Erythroblast (primary cell): Measurements from ENCODE around the gene NOS1AP.

Source experiments
- DNase-seq, 2 experiments: peaks; one replicate each; lab custom pipeline; 2025; lab: John Stamatoyannopoulos, UW
- GATA1 ChIP-seq: IDR thresholded peaks from 2 replicates; pipeline ENCODE4 v1.6.1; 2011; ENCODE audit warnings: low read depth, mild to moderate bottlenecking, control low read depth, low read length, moderate library complexity
- POLR2A ChIP-seq: IDR thresholded peaks from 2 replicates; pipeline ENCODE4 v1.6.1; 2011; ENCODE audit warnings: mild to moderate bottlenecking, low read length

The NOS1AP gene

DNA sequence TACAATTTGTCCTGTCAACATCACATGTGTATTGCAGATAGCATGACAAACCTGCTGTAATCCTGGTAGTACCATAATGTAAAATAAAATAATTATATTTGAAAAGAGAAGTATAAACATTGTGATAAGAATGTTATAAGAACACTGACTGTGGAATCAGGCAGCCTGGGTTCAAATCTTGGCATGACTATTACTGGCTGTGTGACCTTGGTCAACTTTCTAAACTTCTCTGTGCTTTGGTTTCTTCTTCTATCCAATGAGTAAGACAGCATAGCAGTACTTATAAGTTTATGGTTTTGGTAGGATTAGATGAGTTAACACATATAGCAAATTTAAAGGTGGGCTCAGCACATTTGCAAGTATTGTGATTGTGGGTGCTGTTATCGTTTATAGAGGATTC lies 147.1 kb downstream of the NOS1AP start:
- DNase-seq = no peak
- TF ChIP-seq GATA1 (no peak), POLR2A (no peak)

DNA sequence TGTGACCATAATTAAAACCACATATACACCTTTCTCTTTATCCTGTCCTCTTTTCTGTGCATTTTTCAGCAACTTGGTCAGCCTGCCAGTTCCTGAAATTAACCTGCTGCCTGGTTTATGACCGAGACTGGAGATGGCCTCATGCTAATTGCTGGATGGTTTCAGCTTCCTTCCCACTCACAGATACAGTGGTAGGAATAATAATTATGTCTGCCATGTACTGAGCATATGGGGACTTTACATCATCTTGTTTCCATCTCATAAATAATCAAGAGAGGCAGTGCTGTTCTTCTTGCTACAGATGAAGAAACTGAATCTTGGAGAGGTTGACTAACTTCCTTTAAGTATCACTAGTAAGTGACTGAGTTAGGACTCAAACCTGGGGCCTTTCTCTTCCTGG lies 148.2 kb downstream of the NOS1AP start:
- TF ChIP-seq POLR2A (no peak), GATA1 (no peak)
- DNase-seq = no peak

DNA sequence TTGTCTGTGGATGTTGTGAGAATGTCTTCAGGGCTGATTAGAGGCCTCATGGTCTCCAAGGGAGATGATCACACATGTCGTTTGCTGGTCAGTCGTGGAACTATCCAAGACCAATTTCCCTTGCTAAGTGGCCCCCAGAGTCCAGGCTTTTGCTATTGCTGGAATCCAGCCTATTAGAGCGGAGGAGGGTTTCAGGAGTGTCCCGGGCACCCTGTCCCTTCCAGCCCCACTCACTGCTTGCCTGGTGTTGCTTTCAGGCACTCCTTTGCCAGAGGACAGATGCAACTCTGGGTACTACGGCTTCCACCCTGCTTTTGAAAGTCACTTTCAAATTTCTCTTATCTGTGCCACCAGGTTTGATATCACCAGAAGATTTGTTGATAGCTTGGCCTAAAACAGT lies 149.1 kb downstream of the NOS1AP start:
- TF ChIP-seq POLR2A = no peak
- no peak for TF ChIP-seq GATA1
- peak in 1 of 2 experiments; percentile 4 for DNase-seq

DNA sequence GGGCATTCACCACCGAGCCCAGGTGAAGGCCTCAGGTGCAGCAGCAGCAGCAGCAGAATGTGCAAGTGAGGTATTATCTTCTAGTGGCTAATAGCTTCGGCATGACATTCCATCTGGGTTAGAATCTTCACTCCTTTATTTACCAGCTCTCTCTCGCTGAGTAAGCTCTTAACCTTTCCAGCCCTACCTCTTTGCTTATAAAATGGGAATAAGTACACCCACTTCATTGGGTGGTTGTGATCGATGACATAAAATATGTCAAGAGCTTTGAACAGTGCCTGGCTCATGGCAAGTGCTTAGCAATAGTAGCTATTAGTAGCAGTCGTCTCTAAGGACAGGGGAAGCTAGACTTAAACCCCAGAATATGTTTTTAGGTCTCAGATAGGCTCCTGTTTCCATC lies 149.5 kb downstream of the NOS1AP start:
- no peak for TF ChIP-seq GATA1
- no peak for TF ChIP-seq POLR2A
- no peak for DNase-seq

DNA sequence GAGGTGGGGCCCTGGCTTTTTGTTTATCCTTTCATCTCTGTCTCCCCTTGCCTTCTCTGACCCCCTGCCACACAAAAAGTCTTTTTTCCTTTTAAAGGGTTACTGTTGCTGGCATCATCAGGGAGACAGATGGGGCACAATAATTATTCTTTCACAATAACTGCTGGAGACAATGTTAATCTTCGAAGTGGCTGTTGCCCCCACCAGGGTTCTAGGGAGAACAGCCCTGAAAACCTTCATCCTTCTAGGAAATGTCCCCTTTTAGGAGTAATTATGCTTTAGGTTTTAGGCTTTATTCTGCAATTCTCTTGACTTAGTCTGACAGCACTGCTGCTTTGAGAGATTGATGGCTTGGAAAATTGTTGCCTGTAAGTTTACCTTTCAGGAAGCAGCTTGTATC lies 150.0 kb downstream of the NOS1AP start:
- TF ChIP-seq GATA1 (no peak), POLR2A (no peak)
- DNase-seq = no peak

DNA sequence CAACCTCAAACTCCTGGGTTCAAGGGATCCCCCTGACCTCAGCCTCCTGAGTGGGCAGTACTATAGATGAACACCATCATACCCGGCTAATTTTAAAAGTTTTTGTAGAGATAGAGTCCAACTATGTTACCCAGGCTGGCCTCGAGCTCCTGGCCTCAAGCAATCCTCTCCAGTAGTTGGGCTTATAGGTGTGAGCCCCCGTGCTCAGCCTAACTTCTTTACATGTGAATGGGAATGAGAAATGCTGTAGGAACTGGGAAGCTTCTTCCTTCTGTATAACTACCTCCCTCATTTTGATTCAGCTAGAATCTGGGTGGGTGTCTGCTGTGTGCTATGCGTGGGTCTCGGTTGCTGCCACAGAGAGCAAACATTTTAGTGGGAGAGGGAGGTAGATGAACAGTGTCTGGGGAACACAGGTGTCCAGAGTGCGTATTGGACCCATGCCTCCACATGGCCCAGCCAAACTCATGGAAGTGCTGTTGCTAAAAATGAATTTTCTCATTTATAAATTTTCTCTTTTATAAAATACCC lies 150.6 kb downstream of the NOS1AP start:
- no peak for TF ChIP-seq POLR2A
- no peak for TF ChIP-seq GATA1
- no peak for DNase-seq

DNA sequence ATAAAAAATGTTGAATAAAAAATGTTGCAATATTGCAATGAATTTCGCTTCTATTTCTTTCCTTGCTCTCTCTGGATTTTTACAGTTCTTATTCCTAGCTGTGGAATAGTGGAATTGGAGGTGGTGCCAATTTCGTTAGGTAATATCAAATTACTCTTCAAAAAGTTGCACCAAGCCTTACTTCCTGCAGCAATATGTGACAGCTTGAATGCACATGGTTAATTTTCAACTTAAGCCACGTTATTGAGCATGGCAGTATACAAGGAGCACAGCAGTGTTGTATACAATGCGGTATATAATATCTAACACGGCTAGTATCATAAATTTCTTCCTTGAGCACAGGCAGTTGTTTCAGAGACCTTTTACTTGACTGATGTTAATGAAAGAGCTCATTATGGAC lies 152.5 kb downstream of the NOS1AP start:
- DNase-seq = no peak
- TF ChIP-seq POLR2A = no peak
- no peak for TF ChIP-seq GATA1

DNA sequence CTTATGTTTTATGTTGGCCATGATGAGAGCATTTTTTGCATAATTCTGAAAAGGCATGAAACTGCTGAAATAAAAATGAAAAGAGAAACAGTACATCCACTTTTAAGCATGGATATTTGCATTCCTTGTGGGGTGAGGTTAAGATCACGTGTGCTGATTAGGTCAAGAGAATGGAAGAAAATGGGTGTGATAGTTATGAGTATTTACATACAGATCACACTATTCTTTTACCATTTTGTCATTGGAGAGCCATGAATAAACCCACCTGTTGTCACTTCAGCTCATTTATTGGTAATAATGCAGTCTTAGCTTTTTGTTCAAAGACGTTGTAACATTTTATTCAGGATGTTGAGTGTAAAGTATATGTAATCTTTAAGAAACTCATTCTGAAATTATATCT lies 153.2 kb downstream of the NOS1AP start:
- no peak for DNase-seq
- no peak for TF ChIP-seq GATA1
- TF ChIP-seq POLR2A = no peak

DNA sequence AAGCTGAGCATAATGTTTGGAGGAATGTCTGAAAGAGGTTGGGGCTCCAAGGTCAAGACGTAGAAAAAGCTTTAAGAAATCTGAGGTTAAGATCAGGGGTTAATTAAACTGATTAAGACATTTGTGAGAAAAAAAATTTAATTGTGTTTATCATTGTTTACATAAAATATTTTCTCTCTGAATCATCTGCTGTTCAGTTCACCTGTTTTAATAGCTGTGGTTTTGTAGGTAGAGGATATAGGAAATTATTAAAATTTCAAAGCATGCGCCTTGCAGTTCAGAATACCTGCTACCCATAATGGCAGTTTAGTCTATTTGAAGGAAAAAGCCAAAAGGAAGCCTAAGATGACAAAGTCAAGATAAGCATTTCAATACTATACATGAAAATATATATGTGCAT lies 154.0 kb downstream of the NOS1AP start:
- TF ChIP-seq GATA1 = no peak
- no peak for TF ChIP-seq POLR2A
- DNase-seq = no peak

DNA sequence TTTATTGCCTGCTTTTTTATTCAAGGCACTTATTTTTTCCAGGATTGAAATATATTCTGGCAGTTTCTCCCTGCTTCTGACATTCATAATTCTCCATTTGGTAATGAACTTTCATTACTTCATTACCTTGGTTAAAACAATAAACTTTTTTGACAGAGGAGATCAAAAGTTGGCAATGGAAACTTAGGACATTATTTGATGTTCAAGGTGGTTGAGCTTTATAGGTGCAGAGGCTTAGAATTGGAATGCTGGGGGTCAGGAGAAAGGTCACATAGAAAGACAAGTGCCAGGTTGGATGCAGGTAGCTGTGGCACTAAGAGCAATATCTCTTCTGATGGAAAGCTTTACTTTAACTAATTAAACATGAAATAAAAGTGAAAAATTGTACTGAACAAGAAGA lies 154.8 kb downstream of the NOS1AP start:
- TF ChIP-seq GATA1 (no peak), POLR2A (no peak)
- DNase-seq = no peak

DNA sequence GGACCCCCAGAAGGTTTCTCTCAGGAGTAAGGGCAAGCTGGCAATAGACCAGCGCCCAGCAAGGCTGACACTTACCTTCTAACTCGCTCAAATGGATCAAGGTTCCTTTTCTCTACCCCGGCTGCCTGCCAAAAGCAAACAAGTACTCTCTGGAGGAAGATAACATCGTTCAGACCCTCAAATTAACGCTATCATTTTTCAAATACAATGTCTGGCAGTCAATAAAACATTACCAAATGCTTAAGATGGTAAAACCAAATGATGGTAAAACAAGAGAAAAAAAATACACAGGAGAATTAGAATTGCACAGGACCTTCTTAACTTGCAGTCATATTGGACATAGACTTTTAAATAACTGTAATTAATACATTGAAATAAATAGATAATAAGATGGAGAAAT lies 159.1 kb downstream of the NOS1AP start:
- no peak for DNase-seq
- TF ChIP-seq POLR2A (no peak), GATA1 (no peak)

DNA sequence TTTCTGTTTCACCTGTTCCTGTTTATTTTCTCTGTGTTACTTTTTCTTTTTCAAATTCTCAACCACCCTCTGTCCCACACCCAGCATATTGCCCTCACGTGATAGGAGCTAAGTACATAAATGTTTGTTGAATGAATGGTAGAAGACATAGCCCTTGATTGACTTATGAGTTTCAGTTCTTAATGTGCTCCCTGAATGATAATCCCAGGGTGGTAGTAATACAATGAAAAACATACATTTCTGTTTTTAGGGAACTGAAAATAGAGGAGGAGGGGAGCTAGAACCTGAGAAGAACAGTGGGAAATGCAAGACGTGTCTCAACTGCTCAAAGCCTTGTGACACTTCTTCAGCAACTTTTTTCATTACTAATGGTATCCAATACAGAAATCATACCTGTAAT lies 160.1 kb downstream of the NOS1AP start:
- no peak for DNase-seq
- TF ChIP-seq GATA1 (no peak), POLR2A (no peak)

DNA sequence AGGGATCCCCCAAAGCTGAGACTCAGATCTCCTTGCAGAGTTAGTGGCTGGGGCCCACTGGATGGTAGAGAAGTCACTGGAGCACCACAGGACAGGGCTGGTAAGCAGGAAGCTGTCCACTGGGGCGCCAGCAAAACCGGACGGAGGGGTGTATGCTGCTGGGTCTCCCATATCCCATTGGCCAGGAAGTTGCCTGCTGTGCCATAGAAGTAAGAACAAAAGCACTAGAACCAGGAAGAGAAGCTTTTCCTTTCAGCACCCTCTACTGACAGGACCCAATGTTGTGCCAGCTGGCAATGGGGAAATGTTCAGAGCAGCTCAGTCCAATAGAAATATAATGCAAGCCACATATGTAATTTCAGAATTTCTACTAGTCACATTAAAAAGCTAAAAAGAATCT lies 160.6 kb downstream of the NOS1AP start:
- TF ChIP-seq POLR2A = no peak
- DNase-seq = no peak

DNA sequence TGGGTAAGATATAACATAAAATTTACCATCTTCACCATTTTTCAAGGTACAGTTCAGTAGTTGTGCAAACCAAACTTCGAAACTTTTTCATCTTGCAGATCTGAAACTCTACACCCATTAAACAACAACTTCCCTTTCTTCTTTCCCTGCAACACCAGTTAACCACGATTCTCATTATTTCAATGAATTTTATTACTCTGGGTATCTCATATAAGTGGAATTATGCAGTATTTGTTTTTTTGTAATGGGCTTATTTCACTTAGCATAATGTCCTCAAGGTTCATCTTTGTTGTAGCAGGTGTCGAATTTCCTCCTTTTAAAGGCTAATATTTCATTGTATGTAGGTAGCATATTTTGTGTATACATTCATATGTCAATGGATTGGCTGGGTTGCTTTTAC lies 161.0 kb downstream of the NOS1AP start:
- TF ChIP-seq POLR2A = no peak
- TF ChIP-seq GATA1 = no peak
- no peak for DNase-seq

DNA sequence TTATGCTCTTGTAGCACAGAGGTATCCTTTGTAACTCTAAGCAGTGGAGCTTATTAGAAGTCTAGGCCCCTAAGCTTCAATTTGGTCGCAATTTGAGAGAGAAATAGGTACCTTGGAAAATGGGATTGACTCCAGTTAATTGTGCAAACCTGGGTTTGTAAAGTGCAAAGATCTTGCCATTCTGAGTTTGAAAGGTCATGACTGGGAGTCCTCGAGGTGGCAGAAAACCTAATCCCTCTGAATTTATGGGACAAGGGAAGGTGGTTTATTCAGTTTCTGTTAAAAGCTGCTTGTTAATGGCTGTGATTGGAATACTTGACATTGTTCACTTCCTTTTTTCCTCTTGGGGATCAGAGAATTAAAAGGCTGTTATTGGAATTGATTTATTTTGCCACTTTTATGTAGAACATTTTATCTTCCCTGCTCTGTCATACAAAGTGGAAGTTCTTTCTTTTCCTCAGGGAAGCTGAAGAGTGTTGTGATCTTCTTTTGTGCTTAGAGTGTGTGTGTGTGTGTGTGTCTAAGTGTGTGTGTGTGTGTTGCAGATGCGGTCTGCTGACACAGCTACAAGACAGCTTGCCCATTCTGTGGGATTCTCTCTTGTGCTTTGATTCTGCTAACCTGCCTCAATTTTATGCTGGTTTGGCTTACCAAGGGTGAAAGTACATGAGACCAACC lies 162.7 kb downstream of the NOS1AP start:
- TF ChIP-seq GATA1 = no peak
- TF ChIP-seq POLR2A = no peak
- no peak for DNase-seq

DNA sequence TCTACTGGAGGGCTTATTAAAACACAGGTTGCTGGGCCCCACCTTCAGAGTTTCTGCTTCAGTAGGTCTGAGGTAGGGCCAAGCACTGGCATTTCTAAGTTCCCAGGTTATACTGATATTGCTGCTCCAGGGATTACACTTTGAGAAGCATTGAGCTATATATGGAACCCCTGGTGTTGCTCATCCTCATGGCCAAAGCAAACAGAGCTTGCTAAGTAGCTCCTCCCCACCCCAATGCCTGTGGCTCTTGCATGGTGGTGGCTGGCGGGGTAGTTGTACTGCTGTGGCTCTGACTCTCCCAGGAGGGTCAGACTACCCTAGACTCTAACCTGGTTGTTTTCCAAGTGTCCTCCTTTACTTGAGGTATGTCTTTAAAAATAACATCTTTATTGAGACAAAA lies 163.6 kb downstream of the NOS1AP start:
- TF ChIP-seq POLR2A = no peak
- no peak for TF ChIP-seq GATA1
- no peak for DNase-seq
